ENCODE results near the gene PTPRR. TPM values are rescaled to one million over a fixed set of nuclear protein-coding genes. Genes with fewer than 3 reads are reported as not detected.

Gene PTPRR
- total RNA-seq, 1 experiment from 2014 or later, result 0.46 TPM

GRCh38 chr12:70744178-70744577, 176.4 kb downstream of the PTPRR start:
- POLR2A ChIA-PET, result no interaction called here
- H3K27ac Mint-ChIP-seq, result no peak overlapping the region
- H3K4me3 Mint-ChIP-seq, result no peak overlapping the region
- no peaks in the 10 kb centered on the region for H3K27me3 Mint-ChIP-seq (ENCODE audit: low read depth)
- TF ChIP-seq PREB (CRISPR knock-in tag; IDR thresholded peaks at IDR 0.05; ENCODE audit: borderline replicate concordance) (no peak), ZNF425 (CRISPR knock-in tag; conservative IDR thresholded peaks at IDR 0.05) (no peak), ZBTB43 (CRISPR knock-in tag; IDR thresholded peaks at IDR 0.05) (no peak), FOXJ3 (CRISPR knock-in tag; IDR thresholded peaks at IDR 0.05; ENCODE audit: borderline replicate concordance) (no peak), JUN (CRISPR knock-in tag; IDR thresholded peaks at IDR 0.05) (no peak), MAX (CRISPR knock-in tag; IDR thresholded peaks at IDR 0.05) (no peak), ERG (CRISPR knock-in tag; IDR thresholded peaks at IDR 0.05) (no peak), KAT7 (CRISPR knock-in tag; IDR thresholded peaks at IDR 0.05; ENCODE audit: borderline replicate concordance) (no peak)
- peaks cover 12% of the 10 kb centered on the region for H3K9me3 Mint-ChIP-seq
- no peaks in the 10 kb centered on the region for H3K4me1 Mint-ChIP-seq
- ATAC-seq (no peak), DNase-seq (ENCODE audit: low spot score) (no peak)
- no peaks in the 10 kb centered on the region for H3K36me3 Mint-ChIP-seq
- CTCF ChIA-PET, result no interaction called here

GRCh38 chr12:70741256-70741655, 179.3 kb downstream of the PTPRR start:
- ATAC-seq (no peak), DNase-seq (ENCODE audit: low spot score) (no peak)
- Mint-ChIP-seq H3K4me3 (no peak overlapping the region), H3K36me3 (no peaks in the 10 kb centered on the region), H3K4me1 (no peaks in the 10 kb centered on the region), H3K9me3 (peaks cover 14% of the 10 kb centered on the region), H3K27me3 (ENCODE audit: low read depth) (no peaks in the 10 kb centered on the region), H3K27ac (no peak overlapping the region)
- ChIA-PET POLR2A (no interaction called here), CTCF (no interaction called here)
- TF ChIP-seq HMGA2 (CRISPR knock-in tag; IDR thresholded peaks at IDR 0.05) (no peak), KAT7 (CRISPR knock-in tag; IDR thresholded peaks at IDR 0.05; ENCODE audit: borderline replicate concordance) (no peak), ARID4B (CRISPR knock-in tag; IDR thresholded peaks at IDR 0.05; ENCODE audit: borderline replicate concordance) (no peak), ZNF138 (CRISPR knock-in tag; conservative IDR thresholded peaks at IDR 0.05) (no peak), ZNF232 (CRISPR knock-in tag; IDR thresholded peaks at IDR 0.05) (no peak), ZBTB21 (CRISPR knock-in tag; IDR thresholded peaks at IDR 0.05; ENCODE audit: borderline replicate concordance) (no peak), E2F1 (CRISPR knock-in tag; IDR thresholded peaks at IDR 0.05) (no peak), ATF1 (CRISPR knock-in tag; IDR thresholded peaks at IDR 0.05) (no peak), NR3C1 (CRISPR knock-in tag; conservative IDR thresholded peaks at IDR 0.05; ENCODE audit: low read depth) (no peak), NFE2L1 (CRISPR knock-in tag; IDR thresholded peaks at IDR 0.05) (no peak), MXD4 (CRISPR knock-in tag; IDR thresholded peaks at IDR 0.05; ENCODE audit: borderline replicate concordance) (no peak), HMGXB4 (CRISPR knock-in tag; IDR thresholded peaks at IDR 0.05) (no peak), JUN (CRISPR knock-in tag; IDR thresholded peaks at IDR 0.05) (no peak), RORB (CRISPR knock-in tag; IDR thresholded peaks at IDR 0.05) (no peak), PRRX2 (CRISPR knock-in tag; IDR thresholded peaks at IDR 0.05) (no peak)

All from WTC11 (cell line).